ENCODE data around the gene STAT1.

STAT1 gene

DNA sequence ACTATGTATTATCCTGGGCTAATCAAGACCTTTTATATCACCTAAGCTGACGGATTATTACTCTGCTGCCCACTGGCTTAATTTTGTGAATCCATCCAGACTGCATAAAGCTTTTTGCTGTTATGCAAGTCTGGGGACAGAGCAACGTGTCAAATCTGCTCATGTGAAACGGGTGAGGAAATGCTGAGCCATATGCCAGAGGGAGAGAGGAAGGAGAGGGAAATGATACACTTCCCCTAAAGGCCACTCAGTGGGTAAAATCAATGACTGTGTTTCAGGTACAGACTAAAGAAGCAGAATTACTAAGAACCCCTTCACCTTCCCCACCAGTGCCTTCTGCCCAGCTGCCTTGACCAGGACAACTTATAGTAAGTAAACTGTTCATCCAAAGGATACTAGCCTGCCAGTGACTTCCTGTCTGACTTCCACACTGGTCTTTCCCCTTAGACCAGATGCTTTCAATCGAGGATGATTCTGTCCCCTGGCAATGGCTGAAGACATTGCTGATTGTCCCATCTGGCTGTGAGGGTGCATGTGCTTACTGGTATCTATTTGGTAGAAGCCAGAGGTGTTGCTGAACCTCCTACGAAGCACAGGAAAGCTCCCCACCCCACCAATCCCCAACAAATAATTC lies 43.0 kb downstream of the STAT1 start:
- no peaks in the 10 kb centered on the region for H3K27me3 ChIP-seq
- no peak overlapping the region for H3K4me3 ChIP-seq (ENCODE audit: low read depth, low read length)
- no peak for DNase-seq
- peaks cover 46% of the 10 kb centered on the region for H3K36me3 ChIP-seq
- TF ChIP-seq, protein P1, sequence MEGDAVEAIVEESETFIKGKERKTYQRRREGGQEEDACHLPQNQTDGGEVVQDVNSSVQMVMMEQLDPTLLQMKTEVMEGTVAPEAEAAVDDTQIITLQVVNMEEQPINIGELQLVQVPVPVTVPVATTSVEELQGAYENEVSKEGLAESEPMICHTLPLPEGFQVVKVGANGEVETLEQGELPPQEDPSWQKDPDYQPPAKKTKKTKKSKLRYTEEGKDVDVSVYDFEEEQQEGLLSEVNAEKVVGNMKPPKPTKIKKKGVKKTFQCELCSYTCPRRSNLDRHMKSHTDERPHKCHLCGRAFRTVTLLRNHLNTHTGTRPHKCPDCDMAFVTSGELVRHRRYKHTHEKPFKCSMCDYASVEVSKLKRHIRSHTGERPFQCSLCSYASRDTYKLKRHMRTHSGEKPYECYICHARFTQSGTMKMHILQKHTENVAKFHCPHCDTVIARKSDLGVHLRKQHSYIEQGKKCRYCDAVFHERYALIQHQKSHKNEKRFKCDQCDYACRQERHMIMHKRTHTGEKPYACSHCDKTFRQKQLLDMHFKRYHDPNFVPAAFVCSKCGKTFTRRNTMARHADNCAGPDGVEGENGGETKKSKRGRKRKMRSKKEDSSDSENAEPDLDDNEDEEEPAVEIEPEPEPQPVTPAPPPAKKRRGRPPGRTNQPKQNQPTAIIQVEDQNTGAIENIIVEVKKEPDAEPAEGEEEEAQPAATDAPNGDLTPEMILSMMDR (IDR thresholded peaks at IDR 0.05; ENCODE audit: low read depth, low read length): no peak
- peaks cover 5% of the 10 kb centered on the region; the same call in 1 of the 2 replicates for H3K4me1 ChIP-seq
- H3K9me3 ChIP-seq: no peaks in the 10 kb centered on the region

DNA sequence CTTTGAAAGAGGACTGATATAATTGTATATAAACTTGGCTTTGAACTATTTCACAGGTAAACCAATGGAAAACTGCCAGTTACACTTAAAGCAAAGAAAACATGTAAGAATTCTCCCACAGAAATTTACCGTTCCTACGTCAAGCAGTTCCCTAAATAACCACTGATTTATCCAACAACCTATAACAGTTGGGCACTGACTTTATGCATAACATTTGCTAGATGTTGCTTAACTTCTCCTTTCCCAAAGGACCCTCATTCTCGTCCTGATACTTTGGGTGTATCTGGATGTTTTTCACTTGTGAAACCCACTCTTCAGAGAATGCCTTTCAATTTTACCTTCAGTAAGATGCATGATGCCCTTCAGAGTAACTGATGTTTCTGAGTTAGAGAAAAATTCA lies 43.8 kb downstream of the STAT1 start:
- Histone ChIP-seq H3K4me1 (peaks cover 5% of the 10 kb centered on the region; the same call in 1 of the 2 replicates), H3K9me3 (no peaks in the 10 kb centered on the region), H3K4me3 (ENCODE audit: low read depth, low read length) (no peak overlapping the region), H3K36me3 (peaks cover 46% of the 10 kb centered on the region), H3K27me3 (no peaks in the 10 kb centered on the region)
- TF ChIP-seq, protein P1 (IDR thresholded peaks at IDR 0.05; ENCODE audit: low read depth, low read length): no peak
- DNase-seq: no peak

- DNase-seq: no peak
- Histone ChIP-seq H3K27me3 (no peaks in the 10 kb centered on the region), H3K36me3 (peaks cover 31% of the 10 kb centered on the region), H3K4me3 (ENCODE audit: low read depth, low read length) (no peak overlapping the region), H3K9me3 (no peaks in the 10 kb centered on the region), H3K4me1 (no peaks in the 10 kb centered on the region)
- TF ChIP-seq, protein P1 (IDR thresholded peaks at IDR 0.05; ENCODE audit: low read depth, low read length): no peak
Measured at GRCh38 chr2:190968522-190968921, 45.4 kb downstream of the STAT1 start.

DNA sequence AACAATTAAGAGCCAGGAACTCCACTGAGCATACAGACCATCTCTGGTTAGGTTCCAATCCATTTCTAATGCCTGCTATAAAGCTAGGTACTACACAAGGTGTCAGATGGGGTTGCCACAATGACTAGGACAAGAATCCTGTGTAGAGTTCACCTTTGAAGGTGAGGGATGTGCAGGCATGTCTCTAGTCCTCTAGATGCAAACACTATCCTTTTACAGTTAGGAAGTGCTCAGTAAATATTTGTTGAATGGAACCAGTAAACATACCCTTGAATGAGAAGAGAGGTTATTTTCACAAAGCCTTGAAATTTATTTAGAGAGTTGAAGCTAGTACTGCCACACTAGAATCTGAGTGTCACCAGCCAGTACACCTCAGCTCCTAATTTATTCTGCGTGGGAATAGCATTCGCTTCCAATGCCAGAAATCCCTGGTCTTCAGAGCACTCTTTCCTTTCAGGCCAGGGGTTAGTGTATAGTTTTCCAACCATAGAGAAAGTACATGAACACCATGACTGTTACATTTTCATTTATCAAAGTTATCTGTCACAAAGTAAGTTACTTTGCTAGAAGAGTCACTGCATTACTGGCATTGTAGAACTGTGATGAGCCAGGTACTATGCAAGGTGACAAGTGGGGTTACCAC lies 48.3 kb downstream of the STAT1 start:
- Histone ChIP-seq H3K36me3 (peaks cover 12% of the 10 kb centered on the region; the same call in 1 of the 2 replicates), H3K4me3 (ENCODE audit: low read depth, low read length) (no peak overlapping the region)

GRCh38 chr2:190964170-190964795 lies 49.7 kb downstream of the STAT1 start:
- no peaks in the 10 kb centered on the region for H3K27me3 ChIP-seq
- no peaks in the 10 kb centered on the region for H3K9me3 ChIP-seq
- no peak overlapping the region for H3K4me3 ChIP-seq (ENCODE audit: low read depth, low read length)
- no peak for DNase-seq
- H3K36me3 ChIP-seq: peaks cover 12% of the 10 kb centered on the region; the same call in 1 of the 2 replicates
- no peaks in the 10 kb centered on the region for H3K4me1 ChIP-seq
- TF ChIP-seq, protein P1 (IDR thresholded peaks at IDR 0.05; ENCODE audit: low read depth, low read length): no peak

More for the DNA sequence above, 48.3 kb downstream of the STAT1 start:
- Histone ChIP-seq H3K4me1 (no peaks in the 10 kb centered on the region), H3K9me3 (no peaks in the 10 kb centered on the region), H3K27me3 (no peaks in the 10 kb centered on the region)
- no peak for DNase-seq
- TF ChIP-seq, protein P1 (IDR thresholded peaks at IDR 0.05; ENCODE audit: low read depth, low read length): no peak

DNA sequence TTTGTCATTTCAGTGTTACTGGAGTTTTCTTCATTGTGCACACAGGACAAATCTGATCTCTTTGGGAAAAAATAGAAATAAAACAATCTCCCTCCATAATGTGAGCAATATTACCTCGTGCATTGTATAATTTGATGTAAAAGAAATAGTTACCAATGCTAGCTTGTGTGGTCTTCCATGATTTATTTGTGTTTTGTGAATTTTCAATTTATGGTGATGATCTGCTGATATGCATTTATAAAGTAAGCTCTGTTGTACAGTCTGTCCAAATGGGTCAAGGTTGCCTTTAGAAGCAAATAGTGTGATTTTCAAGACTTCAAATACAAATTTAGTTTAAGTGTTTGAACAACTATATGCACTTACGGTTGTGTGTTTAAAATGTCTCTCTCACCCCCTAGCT lies 50.9 kb downstream of the STAT1 start:
- no peaks in the 10 kb centered on the region for H3K4me1 ChIP-seq
- TF ChIP-seq, protein P1 (IDR thresholded peaks at IDR 0.05; ENCODE audit: low read depth, low read length): no peak
- no peak for DNase-seq
- H3K36me3 ChIP-seq: peaks cover 10% of the 10 kb centered on the region; the same call in 1 of the 2 replicates
- no peaks in the 10 kb centered on the region for H3K27me3 ChIP-seq
- no peak overlapping the region for H3K4me3 ChIP-seq (ENCODE audit: low read depth, low read length)
- H3K9me3 ChIP-seq: no peaks in the 10 kb centered on the region

Measured in BE2C (cell line).